ENCODE data around the gene XAB2.

XAB2 gene

DNA sequence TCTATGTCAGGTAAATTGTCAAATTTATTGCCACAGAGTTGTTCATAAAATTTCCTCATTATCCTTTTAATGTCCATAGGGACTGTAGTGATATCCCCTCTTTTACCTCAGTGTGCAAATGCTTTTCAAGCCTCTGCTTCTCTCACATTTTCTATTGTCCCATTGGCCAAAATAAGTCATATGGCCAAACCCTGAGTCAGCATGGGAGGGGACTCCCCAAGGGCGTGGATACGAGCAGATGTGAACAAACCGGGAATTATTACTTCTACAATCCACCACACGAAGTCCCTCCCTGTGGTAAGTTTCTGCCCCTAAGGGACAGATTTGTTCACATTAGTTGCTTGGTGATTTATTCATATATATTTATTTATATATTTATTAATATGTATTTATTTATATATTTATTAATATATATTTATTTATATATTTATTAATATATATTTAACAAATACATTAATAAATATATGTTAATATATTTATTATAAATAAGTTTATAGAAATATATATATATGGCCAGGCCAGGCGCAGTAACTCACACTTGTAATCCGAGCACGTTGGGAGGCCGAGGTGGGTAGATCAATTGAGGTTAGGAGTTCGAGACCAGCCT lies 53.8 kb downstream of the XAB2 start:
- DNase-seq, result no peak

DNA sequence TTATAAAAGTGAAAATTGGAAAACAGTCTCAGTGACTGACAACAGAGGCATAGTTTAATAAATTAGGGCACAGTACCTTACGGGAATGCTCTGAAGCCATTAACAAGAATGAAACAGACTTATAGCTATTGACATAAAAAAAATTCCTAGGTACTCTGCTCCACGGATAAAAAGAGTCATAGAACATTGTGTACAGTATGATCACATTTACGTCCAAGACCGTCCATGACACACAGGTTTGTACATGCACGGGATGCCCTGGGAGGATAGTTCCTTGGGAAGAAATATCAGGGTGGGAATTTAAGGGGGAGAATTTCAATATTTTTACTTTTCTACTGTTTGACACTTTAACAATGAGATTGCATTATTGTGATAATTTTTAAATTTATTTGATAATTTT lies 58.6 kb downstream of the XAB2 start:
- DNase-seq, result no peak
